ENCODE measurements around the gene ATN1. TPM values are rescaled to one million over a fixed set of nuclear protein-coding genes. Genes with fewer than 3 reads are reported as not detected.

ATN1 gene
- polyA plus RNA-seq, 1 donor, result 66.6 TPM

DNA sequence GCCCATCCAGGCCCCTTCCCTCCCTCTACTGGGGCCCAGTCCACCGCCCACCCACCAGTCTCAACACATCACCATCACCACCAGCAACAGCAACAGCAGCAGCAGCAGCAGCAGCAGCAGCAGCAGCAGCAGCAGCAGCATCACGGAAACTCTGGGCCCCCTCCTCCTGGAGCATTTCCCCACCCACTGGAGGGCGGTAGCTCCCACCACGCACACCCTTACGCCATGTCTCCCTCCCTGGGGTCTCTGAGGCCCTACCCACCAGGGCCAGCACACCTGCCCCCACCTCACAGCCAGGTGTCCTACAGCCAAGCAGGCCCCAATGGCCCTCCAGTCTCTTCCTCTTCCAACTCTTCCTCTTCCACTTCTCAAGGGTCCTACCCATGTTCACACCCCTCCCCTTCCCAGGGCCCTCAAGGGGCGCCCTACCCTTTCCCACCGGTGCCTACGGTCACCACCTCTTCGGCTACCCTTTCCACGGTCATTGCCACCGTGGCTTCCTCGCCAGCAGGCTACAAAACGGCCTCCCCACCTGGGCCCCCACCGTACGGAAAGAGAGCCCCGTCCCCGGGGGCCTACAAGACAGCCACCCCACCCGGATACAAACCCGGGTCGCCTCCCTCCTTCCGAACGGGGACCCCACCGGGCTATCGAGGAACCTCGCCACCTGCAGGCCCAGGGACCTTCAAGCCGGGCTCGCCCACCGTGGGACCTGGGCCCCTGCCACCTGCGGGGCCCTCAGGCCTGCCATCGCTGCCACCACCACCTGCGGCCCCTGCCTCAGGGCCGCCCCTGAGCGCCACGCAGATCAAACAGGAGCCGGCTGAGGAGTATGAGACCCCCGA is 9.1 kb downstream of the ATN1 start:
- Histone ChIP-seq H3K36me3 (ENCODE audit: control insufficient read depth, insufficient read depth, low read length) (peaks cover 65% of the 10 kb centered on the region), H3K4me3 (ENCODE audit: low read length) (peak overlapping the region; percentile 69), H3K27me3 (ENCODE audit: control insufficient read depth, insufficient read depth, low read length) (no peaks in the 10 kb centered on the region), H3K9me3 (ENCODE audit: control insufficient read depth, low read depth, low read length) (no peaks in the 10 kb centered on the region), H3K27ac (ENCODE audit: low read length) (peak overlapping the region; percentile 92), H3K4me1 (ENCODE audit: control insufficient read depth, insufficient read depth, low read length) (peaks cover 10% of the 10 kb centered on the region)
- no CpG with 5 or more reads among the region's 36 CpGs for WGBS (ENCODE audit: insufficient coverage, low lambda C conversion rate)
- DNase-seq, result peak in 1 of 2 donors; percentile 46

DNA sequence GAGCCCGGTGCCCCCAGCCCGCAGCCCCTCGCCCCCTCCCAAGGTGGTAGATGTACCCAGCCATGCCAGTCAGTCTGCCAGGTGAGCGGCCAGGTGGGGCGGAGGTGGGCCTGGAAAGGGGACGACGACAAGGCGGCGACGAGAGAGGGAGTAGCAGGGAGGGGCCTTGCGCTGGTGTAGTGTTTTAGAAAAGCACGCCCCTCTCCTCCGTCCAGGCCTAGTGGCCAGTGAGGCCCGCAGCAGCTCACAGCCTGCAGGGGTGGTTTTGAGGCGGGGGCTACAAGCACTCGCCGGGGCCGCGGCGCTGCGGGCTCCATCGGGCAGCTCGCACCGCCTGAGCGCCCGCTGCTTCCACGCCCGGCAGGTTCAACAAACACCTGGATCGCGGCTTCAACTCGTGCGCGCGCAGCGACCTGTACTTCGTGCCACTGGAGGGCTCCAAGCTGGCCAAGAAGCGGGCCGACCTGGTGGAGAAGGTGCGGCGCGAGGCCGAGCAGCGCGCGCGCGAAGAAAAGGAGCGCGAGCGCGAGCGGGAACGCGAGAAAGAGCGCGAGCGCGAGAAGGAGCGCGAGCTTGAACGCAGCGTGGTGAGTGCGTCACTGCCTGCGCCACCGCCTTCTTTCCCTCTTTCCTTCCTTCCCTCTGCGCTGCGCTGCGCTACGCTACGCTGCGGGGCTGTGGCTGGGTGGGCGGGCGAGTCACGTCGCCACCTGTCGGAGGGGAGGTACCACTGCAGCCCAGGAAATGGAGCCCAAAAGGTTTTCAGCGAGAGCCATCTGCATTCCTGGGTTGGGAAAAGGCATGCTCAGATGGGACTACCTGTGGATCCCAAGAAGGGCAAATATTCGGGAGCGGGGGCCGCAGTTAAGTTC is 10.0 kb downstream of the ATN1 start:
- Histone ChIP-seq H3K27ac (ENCODE audit: low read length) (peak overlapping the region; percentile 92), H3K4me3 (ENCODE audit: low read length) (peak overlapping the region; percentile 69), H3K9me3 (ENCODE audit: control insufficient read depth, low read depth, low read length) (no peaks in the 10 kb centered on the region), H3K4me1 (ENCODE audit: control insufficient read depth, insufficient read depth, low read length) (peaks cover 10% of the 10 kb centered on the region), H3K36me3 (ENCODE audit: control insufficient read depth, insufficient read depth, low read length) (peaks cover 71% of the 10 kb centered on the region), H3K27me3 (ENCODE audit: control insufficient read depth, insufficient read depth, low read length) (no peaks in the 10 kb centered on the region)
- 0% methylated on average over 2 of the region's 80 CpGs for WGBS (ENCODE audit: insufficient coverage, low lambda C conversion rate)
- DNase-seq, result peak; percentile 97 to 98

DNA sequence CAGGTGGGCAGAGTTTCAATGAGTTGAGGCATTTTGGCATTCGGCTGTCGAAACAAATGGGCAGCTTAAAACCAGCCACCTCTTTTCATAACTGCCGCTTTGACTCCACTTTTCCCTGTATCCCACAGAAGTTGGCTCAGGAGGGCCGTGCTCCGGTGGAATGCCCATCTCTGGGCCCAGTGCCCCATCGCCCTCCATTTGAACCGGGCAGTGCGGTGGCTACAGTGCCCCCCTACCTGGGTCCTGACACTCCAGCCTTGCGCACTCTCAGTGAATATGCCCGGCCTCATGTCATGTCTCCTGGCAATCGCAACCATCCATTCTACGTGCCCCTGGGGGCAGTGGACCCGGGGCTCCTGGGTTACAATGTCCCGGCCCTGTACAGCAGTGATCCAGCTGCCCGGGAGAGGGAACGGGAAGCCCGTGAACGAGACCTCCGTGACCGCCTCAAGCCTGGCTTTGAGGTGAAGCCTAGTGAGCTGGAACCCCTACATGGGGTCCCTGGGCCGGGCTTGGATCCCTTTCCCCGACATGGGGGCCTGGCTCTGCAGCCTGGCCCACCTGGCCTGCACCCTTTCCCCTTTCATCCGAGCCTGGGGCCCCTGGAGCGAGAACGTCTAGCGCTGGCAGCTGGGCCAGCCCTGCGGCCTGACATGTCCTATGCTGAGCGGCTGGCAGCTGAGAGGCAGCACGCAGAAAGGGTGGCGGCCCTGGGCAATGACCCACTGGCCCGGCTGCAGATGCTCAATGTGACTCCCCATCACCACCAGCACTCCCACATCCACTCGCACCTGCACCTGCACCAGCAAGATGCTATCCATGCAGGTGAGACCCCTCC is 10.8 kb downstream of the ATN1 start:
- no peak for DNase-seq
- Histone ChIP-seq H3K9me3 (ENCODE audit: control insufficient read depth, low read depth, low read length) (no peaks in the 10 kb centered on the region), H3K4me1 (ENCODE audit: control insufficient read depth, insufficient read depth, low read length) (peaks cover 14% of the 10 kb centered on the region), H3K4me3 (ENCODE audit: low read length) (peak overlapping the region; percentile 69), H3K36me3 (ENCODE audit: control insufficient read depth, insufficient read depth, low read length) (peaks cover 66% of the 10 kb centered on the region), H3K27ac (ENCODE audit: low read length) (peak overlapping the region; percentile 92), H3K27me3 (ENCODE audit: control insufficient read depth, insufficient read depth, low read length) (no peaks in the 10 kb centered on the region)
- WGBS (ENCODE audit: insufficient coverage, low lambda C conversion rate), result no CpG with 5 or more reads among the region's 32 CpGs

DNA sequence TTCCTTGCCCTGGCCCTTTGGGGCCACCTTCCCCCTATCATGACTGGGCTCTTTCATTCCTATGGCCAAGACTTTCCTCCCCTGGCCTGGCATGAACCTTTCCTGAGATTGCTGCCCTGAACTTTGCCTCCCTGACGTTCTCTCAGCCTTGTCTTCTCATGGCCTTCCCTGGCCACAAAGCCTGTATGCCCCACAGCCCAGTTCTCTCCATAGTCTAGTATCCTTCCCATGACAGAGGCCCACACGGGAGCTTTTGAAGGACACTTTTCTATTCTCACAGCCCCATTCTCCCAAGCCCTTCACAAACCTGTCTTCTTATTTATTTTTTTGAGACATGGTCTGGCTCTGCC is 11.4 kb downstream of the ATN1 start:
- Histone ChIP-seq H3K9me3 (ENCODE audit: control insufficient read depth, low read depth, low read length) (no peaks in the 10 kb centered on the region), H3K4me1 (ENCODE audit: control insufficient read depth, insufficient read depth, low read length) (peaks cover 15% of the 10 kb centered on the region), H3K27me3 (ENCODE audit: control insufficient read depth, insufficient read depth, low read length) (no peaks in the 10 kb centered on the region), H3K4me3 (ENCODE audit: low read length) (no peak overlapping the region), H3K27ac (ENCODE audit: low read length) (no peak overlapping the region), H3K36me3 (ENCODE audit: control insufficient read depth, insufficient read depth, low read length) (peaks cover 60% of the 10 kb centered on the region)
- DNase-seq, result peak in 1 of 2 donors; percentile 29
- 0% methylated on average over 1 of the region's 2 CpGs for WGBS (ENCODE audit: insufficient coverage, low lambda C conversion rate)

DNA sequence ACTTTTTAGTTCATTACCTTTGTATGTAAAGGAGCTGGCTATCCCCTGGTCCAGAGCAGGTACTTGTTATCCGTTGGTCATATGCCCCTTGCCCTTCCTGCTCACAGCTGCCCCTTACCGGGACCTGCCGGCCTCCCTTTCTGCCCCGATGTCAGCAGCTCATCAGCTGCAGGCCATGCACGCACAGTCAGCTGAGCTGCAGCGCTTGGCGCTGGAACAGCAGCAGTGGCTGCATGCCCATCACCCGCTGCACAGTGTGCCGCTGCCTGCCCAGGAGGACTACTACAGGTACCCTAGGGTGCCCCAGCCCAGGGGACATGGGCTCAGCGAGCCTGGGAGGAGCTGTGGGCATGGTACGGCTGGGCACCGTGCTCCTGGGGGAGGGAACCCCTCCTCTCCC is 13.5 kb downstream of the ATN1 start:
- no peaks in the 10 kb centered on the region for H3K27me3 ChIP-seq (ENCODE audit: control insufficient read depth, insufficient read depth, low read length)
- no peak for DNase-seq
- peaks cover 31% of the 10 kb centered on the region for H3K4me1 ChIP-seq (ENCODE audit: control insufficient read depth, insufficient read depth, low read length)
- H3K4me3 ChIP-seq (ENCODE audit: low read length), result no peak overlapping the region
- peaks cover 43% of the 10 kb centered on the region for H3K36me3 ChIP-seq (ENCODE audit: control insufficient read depth, insufficient read depth, low read length)
- WGBS (ENCODE audit: insufficient coverage, low lambda C conversion rate), result no CpG with 5 or more reads among the region's 12 CpGs
- no peak overlapping the region for H3K27ac ChIP-seq (ENCODE audit: low read length)
- H3K9me3 ChIP-seq (ENCODE audit: control insufficient read depth, low read depth, low read length), result no peaks in the 10 kb centered on the region

DNA sequence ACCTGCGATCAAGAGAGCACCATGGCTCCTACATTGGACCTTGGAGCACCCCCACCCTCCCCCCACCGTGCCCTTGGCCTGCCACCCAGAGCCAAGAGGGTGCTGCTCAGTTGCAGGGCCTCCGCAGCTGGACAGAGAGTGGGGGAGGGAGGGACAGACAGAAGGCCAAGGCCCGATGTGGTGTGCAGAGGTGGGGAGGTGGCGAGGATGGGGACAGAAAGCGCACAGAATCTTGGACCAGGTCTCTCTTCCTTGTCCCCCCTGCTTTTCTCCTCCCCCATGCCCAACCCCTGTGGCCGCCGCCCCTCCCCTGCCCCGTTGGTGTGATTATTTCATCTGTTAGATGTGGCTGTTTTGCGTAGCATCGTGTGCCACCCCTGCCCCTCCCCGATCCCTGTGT is 14.0 kb downstream of the ATN1 start:
- H3K9me3 ChIP-seq (ENCODE audit: control insufficient read depth, low read depth, low read length), result no peaks in the 10 kb centered on the region
- H3K27ac ChIP-seq (ENCODE audit: low read length), result no peak overlapping the region
- H3K4me1 ChIP-seq (ENCODE audit: control insufficient read depth, insufficient read depth, low read length), result peaks cover 29% of the 10 kb centered on the region
- WGBS (ENCODE audit: insufficient coverage, low lambda C conversion rate), result no CpG with 5 or more reads among the region's 12 CpGs
- no peak overlapping the region for H3K4me3 ChIP-seq (ENCODE audit: low read length)
- H3K36me3 ChIP-seq (ENCODE audit: control insufficient read depth, insufficient read depth, low read length), result peaks cover 38% of the 10 kb centered on the region
- no peaks in the 10 kb centered on the region for H3K27me3 ChIP-seq (ENCODE audit: control insufficient read depth, insufficient read depth, low read length)
- peak in 1 of 2 donors; percentile 20 for DNase-seq

DNA sequence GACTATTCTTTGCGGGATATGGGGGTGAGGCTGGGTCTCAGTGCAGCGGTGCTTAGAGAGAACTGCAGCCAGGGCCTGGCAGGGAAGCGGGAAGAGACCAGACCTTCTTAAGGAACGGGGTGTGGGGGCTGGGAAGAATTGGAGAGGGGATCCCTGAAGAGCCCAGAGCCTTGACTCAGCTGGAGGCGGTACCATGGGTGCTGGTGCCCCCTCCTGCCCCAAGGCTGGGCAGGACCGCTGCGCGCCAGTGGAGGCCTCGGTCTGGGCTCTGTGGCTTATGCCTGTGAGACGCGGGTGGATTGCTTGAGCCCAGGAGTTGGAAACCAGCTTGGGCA is 14.5 kb downstream of the ATN1 start:
- no CpG with 5 or more reads among the region's 11 CpGs for WGBS (ENCODE audit: insufficient coverage, low lambda C conversion rate)
- Histone ChIP-seq H3K27me3 (ENCODE audit: control insufficient read depth, insufficient read depth, low read length) (no peaks in the 10 kb centered on the region), H3K9me3 (ENCODE audit: control insufficient read depth, low read depth, low read length) (no peaks in the 10 kb centered on the region), H3K27ac (ENCODE audit: low read length) (no peak overlapping the region), H3K36me3 (ENCODE audit: control insufficient read depth, insufficient read depth, low read length) (peaks cover 37% of the 10 kb centered on the region), H3K4me3 (ENCODE audit: low read length) (no peak overlapping the region), H3K4me1 (ENCODE audit: control insufficient read depth, insufficient read depth, low read length) (peaks cover 30% of the 10 kb centered on the region)
- peak in 1 of 2 donors; percentile 14 for DNase-seq

DNA sequence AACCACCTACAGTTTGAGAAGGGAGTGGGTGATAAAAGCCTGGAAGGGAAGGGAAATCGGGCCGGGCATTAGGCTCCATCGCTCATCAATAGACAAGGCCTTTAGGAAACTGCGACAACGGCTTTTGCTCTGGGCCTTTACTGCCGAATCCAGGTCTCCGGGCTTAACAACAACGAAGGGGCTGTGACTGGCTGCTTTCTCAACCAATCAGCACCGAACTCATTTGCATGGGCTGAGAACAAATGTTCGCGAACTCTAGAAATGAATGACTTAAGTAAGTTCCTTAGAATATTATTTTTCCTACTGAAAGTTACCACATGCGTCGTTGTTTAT is 15.6 kb downstream of the ATN1 start:
- no CpG with 5 or more reads among the region's 13 CpGs for WGBS (ENCODE audit: insufficient coverage, low lambda C conversion rate)
- peaks cover 27% of the 10 kb centered on the region for H3K4me1 ChIP-seq (ENCODE audit: control insufficient read depth, insufficient read depth, low read length)
- no peaks in the 10 kb centered on the region for H3K9me3 ChIP-seq (ENCODE audit: control insufficient read depth, low read depth, low read length)
- H3K4me3 ChIP-seq (ENCODE audit: low read length), result peak overlapping the region; percentile 70
- peak; percentile 85 to 89 for DNase-seq
- H3K36me3 ChIP-seq (ENCODE audit: control insufficient read depth, insufficient read depth, low read length), result peaks cover 36% of the 10 kb centered on the region
- peak overlapping the region; percentile 98 for H3K27ac ChIP-seq (ENCODE audit: low read length)
- no peaks in the 10 kb centered on the region for H3K27me3 ChIP-seq (ENCODE audit: control insufficient read depth, insufficient read depth, low read length)

DNA sequence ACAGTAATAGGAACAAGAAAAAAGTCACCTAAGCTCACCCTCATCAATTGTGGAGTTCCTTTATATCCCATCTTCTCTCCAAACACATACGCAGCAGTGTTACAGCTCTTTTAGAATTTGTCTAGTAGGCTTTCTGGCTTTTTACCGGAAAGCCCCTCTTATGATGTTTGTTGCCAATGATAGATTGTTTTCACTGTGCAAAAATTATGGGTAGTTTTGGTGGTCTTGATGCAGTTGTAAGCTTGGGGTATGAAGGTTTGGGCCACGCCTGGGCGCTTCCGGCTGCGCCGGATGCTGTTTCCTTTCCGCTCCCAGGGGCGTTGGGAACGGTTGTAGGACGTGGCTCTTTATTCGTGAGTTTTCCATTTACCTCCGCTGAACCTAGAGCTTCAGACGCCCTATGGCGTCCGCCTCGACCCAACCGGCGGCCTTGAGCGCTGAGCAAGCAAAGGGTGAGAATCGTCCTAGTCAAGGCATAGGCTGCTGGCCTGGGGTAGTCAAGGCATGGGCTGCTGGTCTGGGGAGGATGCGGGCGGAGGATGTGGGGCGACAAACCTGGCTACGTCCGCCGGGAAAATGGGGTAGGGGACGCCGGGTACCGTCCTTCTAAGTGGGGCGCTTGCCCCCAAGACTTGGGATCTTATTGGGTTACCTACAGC is 16.1 kb downstream of the ATN1 start, which contains the start of the genes C12orf57 and RNU7-1:
Gene C12orf57 (plus strand): TSS at position 301 of the 659 bp plus-strand sequence. CDS start 100 bp downstream, at position 401.
Gene RNU7-1 (plus strand): TSS at position 95 of the 659 bp plus-strand sequence.
- no CpG with 5 or more reads among the region's 31 CpGs for WGBS (ENCODE audit: insufficient coverage, low lambda C conversion rate)
- Histone ChIP-seq H3K9me3 (ENCODE audit: control insufficient read depth, low read depth, low read length) (no peaks in the 10 kb centered on the region), H3K27ac (ENCODE audit: low read length) (peak within 1 kb of the TSS; percentile 98), H3K4me1 (ENCODE audit: control insufficient read depth, insufficient read depth, low read length) (peaks cover 25% of the 10 kb centered on the region), H3K4me3 (ENCODE audit: low read length) (peak within 1 kb of the TSS; percentile 70), H3K27me3 (ENCODE audit: control insufficient read depth, insufficient read depth, low read length) (no peaks in the 10 kb centered on the region), H3K36me3 (ENCODE audit: control insufficient read depth, insufficient read depth, low read length) (peaks cover 31% of the 10 kb centered on the region)
- peak; percentile 92 to 95 for DNase-seq
